HUDEP-2 (cell line): ENCODE measurements around the gene GRM1.

Experiments used
- DNase-seq, 76 experiments: peaks; one replicate each; lab custom pipeline; 2025; ENCODE audit not compliant: unreplicated experiment in 76 of 76; lab: John Stamatoyannopoulos, UW

GRM1 gene

DNA sequence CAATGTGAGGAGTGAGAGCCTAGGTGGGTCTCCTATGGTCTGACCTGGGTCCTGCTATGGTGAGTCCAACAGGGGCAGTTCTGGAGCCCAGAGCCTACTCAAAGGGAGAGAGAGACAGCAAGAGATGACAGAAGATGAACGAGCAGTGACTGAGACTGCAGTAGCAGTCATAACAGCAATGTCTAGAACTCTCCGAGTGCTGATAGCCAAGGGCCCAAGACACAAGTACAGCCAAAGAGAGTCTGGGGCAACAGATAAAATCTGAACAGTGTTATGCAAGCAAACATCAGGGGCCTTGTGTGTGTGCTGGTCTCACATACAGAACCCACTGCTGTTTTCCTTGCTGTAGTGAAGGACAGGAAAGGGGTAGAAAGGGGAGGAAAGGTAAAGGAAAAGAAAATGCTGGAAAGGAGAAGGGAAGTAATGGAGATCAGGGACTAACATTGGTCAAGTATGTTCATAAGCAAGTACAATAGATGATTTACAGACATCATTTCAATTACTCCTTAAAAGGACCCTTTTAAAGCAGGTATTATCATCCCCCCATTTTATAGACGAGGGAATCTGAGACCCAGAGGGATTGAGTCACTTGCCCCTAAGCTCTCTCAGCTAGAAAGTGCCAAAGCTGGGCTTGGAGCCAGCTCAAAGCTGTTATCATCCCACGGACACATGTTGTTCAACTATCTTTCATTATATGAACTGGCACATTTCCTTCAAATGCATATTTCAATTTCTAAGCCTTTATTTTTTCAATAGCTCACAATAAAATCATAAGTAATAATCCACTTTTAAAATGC is 332.5 kb downstream of the GRM1 start:
- peak in 71 of 76 experiments; percentile 3 to 83 (median 57) for DNase-seq

DNA sequence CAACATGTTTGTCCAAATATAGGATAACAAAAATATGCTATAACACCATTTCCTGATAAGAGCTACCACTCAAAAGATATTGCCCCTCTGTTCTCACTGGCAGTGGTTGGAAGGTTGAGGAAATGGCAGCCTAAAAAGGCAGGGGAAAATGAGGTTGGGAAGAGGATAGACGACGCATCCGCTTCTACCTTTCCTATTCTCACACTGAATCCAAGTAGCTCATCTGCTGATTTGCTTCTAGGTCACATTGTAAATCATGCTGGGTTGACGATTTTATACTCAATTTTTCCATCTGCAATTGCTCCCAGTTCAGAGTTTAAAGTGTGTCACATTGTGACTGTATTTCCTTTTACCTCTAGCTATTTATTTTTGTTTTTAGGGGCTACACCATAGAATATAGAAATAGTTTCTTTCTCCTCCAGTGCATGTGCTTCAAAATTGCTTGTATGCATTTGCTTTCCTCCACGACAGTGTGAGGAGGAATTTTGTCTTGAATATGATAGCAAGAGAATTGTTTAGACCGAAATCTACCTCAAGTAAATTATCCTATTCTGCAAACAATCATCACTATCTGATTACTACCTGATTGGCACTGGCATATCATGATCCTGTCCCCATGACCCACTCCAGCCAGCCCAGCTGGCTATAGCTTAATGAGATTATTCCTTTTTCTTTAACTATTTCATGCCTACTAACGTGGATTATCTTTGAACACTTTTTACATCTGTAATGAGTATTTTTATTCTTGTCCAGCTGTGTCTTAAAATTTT is 335.2 kb downstream of the GRM1 start:
- DNase-seq = no peak

DNA sequence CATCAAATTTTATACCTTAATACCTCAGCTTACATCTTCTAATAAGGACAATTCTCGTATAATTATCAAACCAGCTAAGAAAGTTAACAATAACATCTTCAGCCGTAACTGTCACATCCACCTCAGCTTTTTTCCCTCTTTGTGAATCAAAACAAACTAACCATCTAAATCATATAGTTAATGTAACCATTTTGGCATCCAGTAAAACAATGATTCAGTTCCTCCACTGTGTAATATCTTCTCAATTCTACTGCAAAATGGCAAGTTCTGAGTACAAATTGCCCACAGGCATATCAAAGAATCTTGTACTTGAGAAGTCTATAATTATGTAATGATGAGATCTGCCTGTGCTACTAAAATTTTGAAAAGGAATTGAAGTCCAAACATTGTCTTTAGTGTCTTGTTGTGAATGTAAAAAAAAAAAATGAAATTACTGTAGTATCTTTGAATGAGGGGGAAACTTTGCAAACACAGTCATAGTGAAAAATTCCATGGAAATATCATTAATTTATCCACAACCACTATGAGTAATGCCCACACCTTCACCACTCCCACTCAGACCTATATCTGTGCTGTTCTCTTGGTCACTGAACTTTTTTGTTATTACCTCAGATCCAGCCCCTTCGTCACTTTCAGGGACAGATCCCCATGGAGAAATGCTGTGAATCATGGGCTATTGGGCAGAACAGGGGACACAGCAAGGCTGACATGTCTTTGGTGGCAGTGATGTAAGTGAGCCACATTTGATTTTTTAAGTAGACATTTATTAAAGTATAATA is 336.1 kb downstream of the GRM1 start:
- no peak for DNase-seq

DNA sequence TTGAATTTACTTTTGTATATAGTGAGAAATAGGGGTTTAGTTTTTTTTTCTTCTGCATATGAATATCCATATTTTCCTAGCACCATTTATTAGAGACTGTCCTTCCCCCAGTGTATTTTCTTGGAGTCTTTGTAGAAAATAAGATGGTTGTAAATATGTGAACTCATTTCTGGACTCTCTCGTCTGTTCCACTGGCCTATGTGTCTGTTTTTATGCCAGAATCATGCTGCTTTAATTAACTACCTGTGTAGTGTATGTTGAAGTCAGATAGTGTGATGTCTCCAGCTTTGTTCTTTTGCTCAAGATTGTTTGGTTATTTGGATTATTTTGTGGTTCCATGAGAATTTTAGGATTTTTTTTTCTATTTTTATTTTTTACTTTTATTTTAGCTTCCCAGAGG is 338.2 kb downstream of the GRM1 start:
- DNase-seq = no peak

DNA sequence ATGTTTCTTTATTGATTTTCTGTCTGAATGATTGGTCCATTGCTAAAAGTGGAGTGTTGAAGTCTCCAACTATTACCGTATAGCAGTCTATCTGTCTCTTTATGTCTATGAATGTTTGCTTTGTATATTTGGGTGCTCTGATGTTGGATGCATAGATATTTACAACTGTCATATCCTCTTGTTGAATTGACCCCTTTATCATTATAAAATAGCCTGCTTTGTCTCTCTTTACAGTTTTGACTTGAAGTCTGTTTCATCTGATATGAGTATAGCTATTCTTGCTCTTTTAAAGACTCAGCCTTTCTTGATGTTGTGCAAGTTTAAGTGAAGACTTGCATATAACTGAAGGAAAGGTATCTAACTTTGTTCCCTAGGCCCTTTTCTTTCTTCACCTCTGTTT is 341.0 kb downstream of the GRM1 start:
- DNase-seq = no peak

DNA sequence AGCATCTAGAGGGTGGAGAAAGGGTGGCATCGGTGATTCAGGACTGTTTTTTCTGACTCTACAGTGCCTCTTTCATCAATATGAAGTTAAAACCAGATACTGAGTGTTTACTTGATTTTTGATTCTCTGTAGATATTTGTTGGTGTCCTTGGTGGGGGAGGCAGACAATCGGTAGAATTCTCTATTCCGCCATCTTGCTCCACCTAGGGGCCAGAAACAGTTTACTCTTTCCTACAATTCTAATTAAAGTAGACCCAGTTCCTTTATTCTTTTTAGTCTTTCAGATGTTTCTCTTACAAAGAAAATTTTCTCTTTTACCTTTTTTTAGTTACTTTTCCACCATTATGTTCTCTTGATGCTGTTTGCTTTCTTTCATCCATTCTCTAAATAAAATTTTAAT is 352.6 kb downstream of the GRM1 start:
- no peak for DNase-seq

DNA sequence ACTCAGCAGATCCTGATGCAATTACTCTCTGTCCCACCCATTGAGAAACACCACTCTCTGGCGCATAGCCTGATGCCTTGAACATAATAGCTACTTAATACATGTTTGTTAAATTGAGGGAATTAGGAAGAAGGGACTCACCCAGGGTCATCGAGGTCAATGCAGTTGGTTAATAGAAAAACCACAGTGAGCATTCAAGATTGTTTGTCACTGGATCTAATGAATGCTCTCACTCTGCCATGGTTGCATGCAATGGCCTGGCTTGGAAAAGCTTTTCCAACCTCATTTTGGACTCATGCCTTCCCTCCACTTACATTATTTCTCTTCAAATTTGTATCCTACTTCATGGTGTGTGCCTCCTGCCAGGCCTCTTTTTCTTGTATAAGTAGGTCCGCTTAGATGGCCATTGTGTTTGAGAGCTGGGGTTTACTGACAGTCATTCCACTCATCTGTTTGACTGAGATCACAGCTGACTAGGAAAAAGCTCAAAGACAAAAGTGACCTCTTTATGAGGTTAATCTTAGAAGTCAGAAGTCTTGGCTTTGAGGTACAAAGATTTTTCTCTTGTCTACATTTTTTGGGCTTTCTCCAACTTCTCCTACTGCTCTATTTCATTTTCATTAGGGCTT is 360.0 kb downstream of the GRM1 start:
- no peak for DNase-seq

DNA sequence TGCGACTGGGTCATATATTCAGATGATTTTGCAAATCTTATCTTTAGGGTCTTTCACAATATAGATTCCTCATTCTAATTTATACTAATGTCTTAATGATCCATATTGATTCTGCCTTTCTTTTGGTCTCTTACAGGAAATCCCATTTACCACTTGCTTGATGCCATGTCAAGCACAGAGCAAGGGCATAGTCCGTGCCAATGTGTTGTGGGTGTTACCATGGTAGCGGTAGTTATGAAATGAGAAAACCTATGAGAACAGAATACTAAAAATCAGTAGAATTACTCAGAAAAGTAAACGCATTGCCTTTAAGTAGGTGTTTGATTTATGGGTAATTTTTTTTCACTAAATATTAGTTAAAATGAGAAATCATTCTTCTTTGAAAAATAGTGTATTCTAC is 360.9 kb downstream of the GRM1 start:
- no peak for DNase-seq

DNA sequence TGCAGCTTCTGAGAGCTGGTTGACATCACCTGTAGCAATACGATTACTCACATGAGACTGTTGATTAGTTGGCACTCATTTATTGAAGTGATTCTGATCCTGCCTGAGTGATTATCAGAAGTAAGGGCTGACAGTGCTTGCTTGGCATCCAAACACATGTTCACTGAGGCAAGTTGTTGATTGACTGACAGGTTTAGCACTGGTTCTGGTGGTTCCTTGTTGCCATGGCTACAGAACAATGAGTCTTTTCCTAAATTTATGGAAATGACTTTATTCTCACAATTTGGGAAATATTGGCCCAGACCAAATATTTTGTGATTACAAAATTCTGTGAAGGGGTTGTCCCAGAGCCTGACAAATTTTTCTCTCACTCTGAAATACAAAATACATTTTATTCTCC is 368.8 kb downstream of the GRM1 start:
- no peak for DNase-seq

DNA sequence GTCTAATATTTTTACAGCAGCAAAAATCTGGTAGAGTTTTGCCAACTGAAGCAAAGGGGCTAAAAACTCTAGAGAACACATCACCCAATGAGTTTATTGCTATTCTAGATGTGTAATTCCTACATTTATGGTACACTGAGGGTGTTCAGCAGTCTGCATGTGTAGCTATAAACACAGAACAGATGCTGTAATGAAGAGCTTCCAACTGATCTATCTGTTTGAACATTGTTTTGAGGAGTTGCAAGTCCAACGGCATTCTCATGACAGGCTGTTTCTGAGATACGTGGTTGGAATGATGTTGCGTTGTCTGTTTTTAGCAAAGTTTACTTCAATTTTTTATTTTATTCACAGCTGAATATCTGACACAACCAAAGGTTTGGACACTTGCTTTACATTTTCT is 373.6 kb downstream of the GRM1 start:
- DNase-seq = no peak

DNA sequence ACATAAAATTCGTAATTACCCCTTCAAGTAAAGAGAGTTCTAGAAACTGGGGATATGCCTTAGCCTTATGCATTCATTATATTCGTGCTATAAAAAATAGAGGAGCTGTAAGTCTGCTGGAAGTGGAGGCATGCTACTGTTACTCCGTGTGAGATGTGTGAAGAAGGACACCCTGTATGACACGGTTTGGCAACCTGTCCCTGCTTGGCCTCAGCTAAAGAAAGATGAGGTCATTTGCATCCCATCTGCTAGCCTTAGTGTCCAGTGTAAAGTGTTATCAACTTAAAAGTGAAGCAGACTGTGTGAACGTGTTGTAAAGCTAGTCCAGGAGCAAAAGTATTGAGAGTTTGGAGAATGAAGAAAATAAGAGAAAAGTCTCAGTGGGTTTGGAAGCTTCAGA is 379.7 kb downstream of the GRM1 start:
- no peak for DNase-seq

DNA sequence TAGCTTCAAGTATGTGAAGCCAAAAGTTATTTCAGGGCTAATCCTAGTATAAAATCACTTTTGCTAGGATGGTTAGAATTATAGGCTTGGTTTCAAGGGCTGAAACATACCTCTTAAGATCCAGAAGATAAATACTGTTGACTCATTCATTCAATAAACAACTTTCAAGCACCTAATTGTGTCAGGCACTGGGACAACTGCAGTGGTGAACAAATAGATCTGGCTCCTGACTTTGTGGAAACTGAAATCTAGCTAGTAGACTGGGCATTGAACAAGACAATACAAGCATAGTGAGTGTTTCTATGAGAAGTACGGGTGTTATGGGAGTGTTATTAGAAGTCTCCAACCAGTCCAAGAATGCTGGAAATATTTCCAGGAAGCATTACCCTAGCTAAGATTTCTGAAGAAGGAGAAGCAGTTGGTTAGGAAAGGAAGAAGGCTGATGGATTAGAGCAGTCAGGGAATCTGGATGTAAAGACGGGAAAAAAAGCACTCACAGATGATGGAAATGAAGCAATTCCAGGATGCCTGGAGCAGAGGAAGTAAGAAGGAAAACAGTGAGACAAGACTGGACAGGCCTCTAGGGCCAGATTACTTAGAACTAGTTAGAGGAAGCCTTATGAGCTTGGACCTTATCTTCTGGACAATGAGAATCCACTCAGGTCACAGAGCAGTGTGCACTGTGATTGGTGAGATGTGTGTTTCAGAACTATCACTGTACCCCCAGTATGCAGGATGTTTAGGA is 382.2 kb downstream of the GRM1 start:
- no peak for DNase-seq

DNA sequence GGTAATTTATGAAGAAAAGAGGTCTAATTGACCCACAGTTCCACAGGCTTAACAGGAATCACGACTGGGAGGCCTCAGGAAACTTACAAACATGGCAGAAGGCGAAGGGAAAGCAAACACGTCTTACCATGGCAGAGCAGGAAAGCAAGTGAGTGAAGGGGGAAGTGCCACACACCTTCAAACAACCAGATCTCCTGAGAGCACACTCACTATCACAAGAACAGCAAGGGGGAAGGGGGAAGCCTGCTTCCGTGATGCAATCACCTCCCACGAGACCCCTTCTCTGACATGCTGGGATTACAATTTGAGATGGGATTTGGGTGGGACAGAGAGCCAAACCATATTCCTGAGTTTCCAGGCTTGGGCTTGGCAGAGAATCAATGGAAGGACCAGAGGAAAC is 390.7 kb downstream of the GRM1 start:
- DNase-seq = no peak

DNA sequence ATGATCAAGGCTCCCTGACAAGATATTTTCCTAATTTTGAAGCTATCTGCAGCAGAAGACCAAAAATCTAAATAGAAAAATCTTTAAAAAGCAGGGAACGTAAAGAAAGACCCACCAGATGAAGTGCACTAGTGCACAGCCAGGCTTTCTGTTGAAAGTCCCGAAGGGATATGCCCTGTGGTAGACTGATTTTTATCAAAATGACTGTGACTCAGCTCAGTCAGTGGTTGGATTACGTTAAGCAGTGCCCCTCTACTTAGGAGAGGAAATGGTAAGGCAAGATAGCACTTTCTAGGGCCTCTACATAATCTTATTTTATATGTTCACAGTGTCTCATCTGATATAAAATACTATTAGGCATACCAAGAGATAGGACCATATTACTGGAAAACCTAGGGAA is 391.4 kb downstream of the GRM1 start:
- DNase-seq = peak in 13 of 76 experiments; percentile 6 to 33 (median 17)

DNA sequence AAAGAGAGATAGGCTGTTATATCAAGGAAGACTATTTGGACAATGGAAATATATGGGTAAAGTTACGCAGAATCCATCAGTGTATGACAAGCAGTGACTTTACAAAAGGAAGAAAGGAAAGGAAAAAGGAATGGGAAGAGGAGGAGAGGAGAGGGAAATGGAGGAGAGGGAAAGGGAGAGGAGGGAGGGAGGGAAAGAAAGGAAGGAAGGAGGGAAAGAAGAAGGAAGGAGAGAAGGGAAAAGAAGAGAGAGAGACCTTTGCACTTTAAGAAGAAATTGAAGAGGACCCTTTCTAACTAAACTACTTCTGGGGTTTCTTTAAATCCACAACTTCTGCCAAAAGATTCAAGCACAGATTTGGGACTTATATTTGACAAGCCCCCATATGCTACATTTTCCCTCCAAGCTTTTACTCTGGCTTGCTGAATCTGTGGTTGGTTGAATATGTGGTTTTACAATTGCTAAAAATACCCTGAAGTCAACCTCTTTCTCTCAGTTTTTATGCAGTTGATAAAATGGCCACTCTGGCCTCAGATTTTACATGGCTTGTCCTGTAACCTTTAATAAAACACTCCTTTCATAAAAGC is 394.0 kb downstream of the GRM1 start:
- no peak for DNase-seq

DNA sequence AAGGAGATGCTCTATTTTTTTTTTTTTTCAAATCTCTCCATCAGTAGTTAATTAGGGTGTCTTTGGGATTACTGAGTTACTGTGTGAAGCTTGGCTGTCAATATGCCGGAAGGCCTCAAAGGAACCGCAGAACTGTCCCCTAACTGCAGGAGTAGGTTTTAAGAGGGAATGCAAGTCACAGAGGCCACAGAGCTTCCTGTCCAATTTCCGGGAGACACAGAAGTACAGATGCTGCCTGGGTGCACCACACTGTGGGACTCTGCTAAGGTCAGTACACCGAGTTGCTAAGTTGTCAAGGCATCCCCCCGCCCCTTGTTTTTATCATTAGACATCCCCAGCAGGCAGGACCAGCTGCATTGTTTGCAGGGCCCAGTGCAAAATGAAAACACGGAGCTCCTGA is 394.6 kb downstream of the GRM1 start:
- no peak for DNase-seq

DNA sequence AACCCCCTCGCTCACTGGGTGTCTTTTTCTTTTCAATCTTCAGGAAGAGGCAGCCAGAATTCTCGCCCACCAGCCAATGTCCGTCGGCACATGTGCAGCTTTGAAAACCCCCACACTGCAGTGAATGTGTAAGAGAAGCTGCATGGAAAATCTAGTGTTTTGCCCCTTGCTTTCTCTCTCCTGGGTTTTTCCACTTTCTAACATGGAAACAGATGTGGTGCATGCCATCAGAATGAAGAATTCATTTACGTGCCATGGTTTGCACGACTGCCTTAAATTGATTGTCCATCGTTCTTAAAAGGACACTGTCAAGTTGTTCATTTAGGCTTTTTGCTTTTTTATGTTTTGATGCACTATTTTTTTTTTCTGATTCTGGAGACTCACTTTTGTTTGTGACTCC is 397.7 kb downstream of the GRM1 start:
- DNase-seq = no peak

DNA sequence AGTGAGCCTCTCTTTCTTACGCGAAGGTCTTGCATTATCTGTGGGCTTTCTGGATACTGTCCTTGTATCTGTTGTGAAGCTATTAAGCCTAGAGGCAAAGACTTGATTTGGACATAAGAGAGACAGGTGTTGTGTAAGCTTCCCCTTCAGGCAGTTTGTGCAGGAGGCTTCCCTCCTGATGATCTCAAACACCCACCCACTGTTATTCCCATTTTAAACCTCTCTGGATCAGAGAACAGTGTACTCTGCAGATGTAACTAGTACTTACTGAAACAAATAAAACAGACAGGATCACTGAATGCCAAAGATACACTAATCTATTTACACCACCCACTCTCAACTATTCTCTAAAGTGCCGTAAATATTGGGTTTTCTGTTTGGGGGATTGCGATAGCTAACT is 401.0 kb downstream of the GRM1 start:
- DNase-seq = no peak

DNA sequence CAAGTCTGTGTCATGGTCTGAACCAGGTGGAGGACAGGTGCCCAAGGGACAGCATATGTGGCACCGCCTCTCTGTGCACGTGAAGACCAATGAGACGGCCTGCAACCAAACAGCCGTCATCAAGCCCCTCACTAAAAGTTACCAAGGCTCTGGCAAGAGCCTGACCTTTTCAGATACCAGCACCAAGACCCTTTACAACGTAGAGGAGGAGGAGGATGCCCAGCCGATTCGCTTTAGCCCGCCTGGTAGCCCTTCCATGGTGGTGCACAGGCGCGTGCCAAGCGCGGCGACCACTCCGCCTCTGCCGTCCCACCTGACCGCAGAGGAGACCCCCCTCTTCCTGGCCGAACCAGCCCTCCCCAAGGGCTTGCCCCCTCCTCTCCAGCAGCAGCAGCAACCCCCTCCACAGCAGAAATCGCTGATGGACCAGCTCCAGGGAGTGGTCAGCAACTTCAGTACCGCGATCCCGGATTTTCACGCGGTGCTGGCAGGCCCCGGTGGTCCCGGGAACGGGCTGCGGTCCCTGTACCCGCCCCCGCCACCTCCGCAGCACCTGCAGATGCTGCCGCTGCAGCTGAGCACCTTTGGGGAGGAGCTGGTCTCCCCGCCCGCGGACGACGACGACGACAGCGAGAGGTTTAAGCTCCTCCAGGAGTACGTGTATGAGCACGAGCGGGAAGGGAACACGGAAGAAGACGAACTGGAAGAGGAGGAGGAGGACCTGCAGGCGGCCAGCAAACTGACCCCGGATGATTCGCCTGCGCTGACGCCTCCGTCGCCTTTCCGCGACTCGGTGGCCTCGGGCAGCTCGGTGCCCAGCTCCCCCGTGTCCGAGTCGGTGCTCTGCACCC is 405.2 kb downstream of the GRM1 start:
- no peak for DNase-seq
